NCI-H345 treated with DMSO at 0.1 percent for 48 hours (cell line): ENCODE results near the gene LY6G5C.

Source experiments
- DNase-seq: peaks from one replicate; lab custom pipeline; 2025; ENCODE audit not compliant: unreplicated experiment; lab: John Stamatoyannopoulos, UW

Gene LY6G5C

GRCh38 chr6:31642798-31643570 is 37.9 kb downstream of the LY6G5C start:
- DNase-seq, result no peak

DNA sequence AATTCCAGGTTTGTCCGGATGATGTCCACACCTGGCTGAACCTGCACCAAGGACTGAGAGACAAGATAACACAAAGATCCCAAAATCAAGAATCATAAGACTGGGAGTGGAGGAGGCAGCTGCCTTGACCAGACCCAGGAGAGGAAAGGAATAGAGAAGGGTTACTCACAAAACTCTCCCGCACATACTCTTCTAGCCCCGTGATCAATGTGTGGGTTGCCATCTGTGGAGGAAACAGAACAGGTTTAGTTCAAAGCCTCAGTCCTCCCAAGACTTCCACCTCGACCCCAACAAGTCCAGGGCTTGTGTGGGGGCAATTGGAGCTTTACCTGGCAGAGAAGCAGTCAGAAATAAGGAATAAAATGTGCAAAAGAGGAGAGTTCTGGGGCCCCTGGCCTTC is 39.5 kb downstream of the LY6G5C start:
- no peak for DNase-seq

- no peak for DNase-seq
These were observed 40.3 kb downstream of the LY6G5C start for GRCh38 chr6:31640612-31641011.

DNA sequence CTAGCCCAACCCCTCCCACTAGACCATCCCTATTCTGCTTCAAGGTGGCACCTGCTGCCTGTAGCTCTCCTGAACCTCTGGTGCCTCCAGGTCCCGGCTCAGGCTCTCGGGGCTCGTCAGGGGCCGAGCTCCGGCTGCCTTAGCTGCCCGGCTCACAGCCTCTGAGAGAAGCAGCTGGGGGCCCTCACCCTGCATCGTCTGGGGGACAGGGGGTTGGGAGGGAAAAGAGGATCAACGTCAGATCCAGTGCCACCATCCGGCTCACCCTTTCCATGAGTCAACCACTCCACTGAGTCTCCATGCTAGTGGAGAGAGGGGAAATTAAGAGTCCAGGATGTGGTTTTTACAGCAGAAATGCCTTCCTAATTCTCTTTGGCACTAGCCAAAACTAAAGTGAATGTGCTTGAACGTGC is 41.4 kb downstream of the LY6G5C start:
- DNase-seq, result no peak

DNA sequence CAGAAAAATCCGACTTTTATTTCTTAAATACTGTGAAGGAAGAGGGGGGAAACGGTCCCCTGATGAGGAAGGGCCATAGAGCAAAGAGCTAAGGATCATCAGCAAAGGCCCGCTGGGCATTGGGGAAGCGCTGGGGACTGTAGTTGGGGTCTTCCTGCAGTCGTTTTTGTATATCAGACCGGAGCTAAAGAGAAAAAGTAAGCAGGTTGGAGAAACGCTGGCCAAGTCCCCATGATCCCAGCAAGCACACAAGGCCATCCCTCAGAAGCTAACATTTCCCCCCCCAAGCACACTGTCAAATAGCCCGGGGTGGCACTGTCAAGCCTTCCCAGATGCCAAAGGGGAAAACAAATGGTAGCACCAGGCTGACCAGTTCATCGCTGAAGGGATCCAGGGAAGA is 41.8 kb downstream of the LY6G5C start:
- no peak for DNase-seq

DNA sequence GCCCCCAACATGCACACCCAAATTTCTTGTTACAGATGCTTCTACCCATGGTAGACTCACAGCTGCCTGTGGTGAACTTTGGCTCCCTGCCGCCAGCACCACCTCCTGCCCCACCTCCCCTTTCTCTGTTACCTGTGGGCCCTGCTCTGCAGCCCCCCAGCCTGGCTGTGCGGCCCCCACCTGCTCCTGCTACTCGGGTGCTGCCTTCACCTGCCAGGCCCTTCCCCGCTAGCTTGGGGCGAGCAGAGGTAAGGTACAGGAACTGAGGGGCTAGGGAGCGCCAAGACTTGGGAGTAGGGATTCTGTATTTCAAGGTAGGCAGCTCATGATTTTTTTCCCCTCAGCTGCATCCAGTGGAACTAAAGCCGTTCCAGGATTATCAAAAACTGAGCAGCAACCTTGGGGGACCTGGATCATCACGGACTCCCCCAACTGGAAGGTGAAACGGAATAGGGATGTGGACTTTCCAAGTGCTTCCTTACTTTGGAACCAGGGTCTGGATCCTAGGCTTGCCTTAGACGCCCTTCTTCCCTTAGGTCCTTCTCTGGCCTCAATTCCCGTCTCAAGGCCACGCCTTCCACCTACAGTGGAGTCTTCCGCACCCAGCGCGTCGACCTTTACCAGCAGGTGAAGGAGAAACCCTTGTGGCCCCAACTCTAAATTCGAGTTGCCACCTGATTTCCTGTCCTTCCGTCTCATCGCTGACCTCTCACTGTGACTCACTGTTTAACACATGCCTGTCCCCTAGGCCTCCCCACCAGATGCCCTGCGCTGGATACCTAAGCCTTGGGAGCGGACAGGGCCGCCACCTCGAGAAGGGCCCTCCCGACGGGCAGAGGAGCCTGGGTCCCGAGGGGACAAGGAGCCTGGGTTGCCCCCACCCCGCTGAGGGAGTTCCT is 43.9 kb downstream of the LY6G5C start:
- no peak for DNase-seq

DNA sequence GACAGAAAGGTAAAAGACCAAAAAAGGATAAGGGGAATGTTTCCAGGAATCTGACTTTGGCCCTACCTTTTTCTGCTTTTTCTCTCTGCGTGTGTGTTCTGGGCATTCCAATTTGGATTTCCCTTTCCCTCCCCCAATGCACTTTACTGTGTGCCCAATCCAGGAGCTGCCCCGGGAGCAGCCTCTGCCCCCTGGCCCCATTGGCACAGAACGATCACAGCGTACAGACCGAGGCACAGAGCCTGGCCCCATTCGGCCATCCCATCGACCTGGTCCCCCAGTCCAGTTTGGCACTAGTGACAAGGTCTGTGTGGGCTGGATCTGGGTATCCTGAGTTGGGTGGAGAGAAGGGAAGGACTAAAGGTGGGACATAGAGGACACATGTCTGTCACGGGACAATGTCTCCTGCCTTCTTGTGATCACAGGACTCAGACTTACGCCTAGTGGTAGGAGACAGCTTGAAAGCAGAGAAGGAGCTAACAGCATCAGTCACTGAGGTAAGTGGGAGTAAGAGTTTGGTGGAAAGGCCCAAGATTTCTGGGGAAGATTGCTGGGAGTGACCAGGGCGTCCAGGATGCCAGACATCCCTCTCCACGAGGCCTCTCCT is 45.8 kb downstream of the LY6G5C start:
- DNase-seq, result no peak

GRCh38 chr6:31634131-31634530 is 46.7 kb downstream of the LY6G5C start:
- DNase-seq, result no peak

- no peak for DNase-seq
These were observed 47.4 kb downstream of the LY6G5C start for GRCh38 chr6:31633447-31633846.

- DNase-seq, result no peak
These were observed 48.5 kb downstream of the LY6G5C start for GRCh38 chr6:31632279-31632946.

DNA sequence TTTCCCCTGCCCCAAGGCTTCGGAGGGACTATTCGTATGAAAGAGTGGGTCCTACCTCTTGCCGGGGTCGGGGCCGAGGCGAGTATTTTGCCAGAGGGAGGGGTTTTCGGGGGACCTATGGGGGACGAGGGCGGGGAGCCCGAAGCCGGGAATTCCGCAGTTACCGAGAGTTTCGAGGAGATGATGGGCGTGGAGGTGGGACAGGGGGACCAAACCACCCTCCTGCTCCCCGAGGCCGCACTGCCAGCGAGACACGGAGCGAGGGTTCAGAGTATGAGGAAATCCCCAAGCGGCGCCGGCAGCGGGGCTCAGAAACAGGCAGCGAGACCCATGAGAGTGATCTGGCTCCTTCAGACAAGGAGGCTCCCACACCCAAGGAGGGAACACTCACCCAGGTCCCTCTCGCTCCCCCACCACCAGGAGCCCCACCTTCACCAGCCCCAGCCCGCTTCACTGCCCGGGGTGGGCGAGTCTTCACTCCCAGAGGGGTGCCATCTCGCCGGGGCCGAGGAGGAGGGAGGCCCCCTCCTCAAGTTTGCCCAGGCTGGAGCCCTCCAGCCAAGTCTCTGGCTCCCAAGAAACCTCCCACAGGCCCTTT is 49.1 kb downstream of the LY6G5C start:
- no peak for DNase-seq

- DNase-seq, result no peak
These were observed 49.7 kb downstream of the LY6G5C start for GRCh38 chr6:31631209-31631608.

- DNase-seq, result no peak
These were observed 50.5 kb downstream of the LY6G5C start for GRCh38 chr6:31630177-31630934.

GRCh38 chr6:31629014-31629413 is 51.9 kb downstream of the LY6G5C start:
- no peak for DNase-seq

DNA sequence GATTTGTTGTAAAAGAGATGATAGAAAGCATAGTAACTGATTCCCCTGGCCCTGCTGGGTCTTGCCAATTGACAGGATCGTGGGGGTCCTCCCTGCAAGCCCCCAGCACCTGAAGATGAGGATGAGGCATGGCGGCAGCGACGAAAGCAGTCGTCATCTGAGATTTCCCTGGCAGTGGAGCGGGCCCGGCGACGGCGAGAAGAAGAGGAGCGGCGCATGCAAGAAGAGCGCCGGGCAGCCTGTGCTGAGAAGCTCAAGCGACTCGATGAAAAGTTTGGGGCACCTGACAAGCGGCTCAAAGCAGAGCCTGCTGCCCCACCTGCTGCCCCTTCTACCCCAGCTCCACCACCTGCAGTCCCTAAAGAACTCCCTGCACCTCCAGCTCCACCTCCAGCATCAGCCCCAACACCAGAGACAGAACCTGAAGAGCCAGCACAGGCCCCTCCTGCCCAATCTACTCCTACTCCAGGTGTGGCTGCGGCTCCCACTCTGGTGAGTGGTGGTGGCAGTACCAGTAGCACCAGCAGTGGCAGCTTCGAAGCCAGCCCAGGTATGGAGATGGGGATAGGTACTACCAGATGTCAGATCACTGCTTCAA is 53.1 kb downstream of the LY6G5C start:
- DNase-seq, result no peak

DNA sequence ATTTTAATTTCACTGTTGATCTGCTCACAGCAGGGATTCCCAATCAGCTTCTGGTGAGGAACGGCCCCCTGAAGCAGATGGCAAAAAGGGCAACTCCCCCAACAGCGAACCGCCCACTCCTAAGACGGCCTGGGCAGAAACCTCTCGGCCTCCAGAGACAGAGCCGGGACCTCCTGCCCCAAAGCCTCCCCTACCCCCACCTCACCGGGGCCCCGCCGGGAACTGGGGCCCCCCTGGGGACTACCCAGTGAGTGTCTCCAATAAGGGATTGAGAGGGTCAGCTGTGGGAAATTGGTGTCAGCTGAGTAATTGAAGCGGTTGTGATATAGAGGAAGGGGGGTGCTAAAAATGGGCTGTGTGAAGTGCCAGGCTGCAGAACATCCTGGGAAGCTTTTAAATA is 53.9 kb downstream of the LY6G5C start:
- no peak for DNase-seq
